ENCODE results near the gene PSMB4.

- TF ChIP-seq EZH2 (IDR thresholded peaks at IDR 0.05; ENCODE audit: borderline replicate concordance, insufficient read depth, low read depth, low read length, poor library complexity, severe bottlenecking) = no peak
- TF ChIP-seq, protein P1, sequence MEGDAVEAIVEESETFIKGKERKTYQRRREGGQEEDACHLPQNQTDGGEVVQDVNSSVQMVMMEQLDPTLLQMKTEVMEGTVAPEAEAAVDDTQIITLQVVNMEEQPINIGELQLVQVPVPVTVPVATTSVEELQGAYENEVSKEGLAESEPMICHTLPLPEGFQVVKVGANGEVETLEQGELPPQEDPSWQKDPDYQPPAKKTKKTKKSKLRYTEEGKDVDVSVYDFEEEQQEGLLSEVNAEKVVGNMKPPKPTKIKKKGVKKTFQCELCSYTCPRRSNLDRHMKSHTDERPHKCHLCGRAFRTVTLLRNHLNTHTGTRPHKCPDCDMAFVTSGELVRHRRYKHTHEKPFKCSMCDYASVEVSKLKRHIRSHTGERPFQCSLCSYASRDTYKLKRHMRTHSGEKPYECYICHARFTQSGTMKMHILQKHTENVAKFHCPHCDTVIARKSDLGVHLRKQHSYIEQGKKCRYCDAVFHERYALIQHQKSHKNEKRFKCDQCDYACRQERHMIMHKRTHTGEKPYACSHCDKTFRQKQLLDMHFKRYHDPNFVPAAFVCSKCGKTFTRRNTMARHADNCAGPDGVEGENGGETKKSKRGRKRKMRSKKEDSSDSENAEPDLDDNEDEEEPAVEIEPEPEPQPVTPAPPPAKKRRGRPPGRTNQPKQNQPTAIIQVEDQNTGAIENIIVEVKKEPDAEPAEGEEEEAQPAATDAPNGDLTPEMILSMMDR (IDR thresholded peaks at IDR 0.05) = no peak
Measured at GRCh38 chr1:151369302-151369610, 30.1 kb upstream of the PSMB4 start.

Measured in B cell (primary cell).